ENCODE measurements around the gene TNPO3. TPM values are rescaled to one million over a fixed set of nuclear protein-coding genes. Genes with fewer than 3 reads are reported as not detected.
"Not testable (repeated sequence)": the region's sequence is repeated elsewhere in the genome, so short reads cannot be mapped to it uniquely, and the experiment has no call there.

Gene TNPO3
- polyA plus RNA-seq, 3 donors, result 42.0 to 47.7 (median 45.1) TPM

DNA sequence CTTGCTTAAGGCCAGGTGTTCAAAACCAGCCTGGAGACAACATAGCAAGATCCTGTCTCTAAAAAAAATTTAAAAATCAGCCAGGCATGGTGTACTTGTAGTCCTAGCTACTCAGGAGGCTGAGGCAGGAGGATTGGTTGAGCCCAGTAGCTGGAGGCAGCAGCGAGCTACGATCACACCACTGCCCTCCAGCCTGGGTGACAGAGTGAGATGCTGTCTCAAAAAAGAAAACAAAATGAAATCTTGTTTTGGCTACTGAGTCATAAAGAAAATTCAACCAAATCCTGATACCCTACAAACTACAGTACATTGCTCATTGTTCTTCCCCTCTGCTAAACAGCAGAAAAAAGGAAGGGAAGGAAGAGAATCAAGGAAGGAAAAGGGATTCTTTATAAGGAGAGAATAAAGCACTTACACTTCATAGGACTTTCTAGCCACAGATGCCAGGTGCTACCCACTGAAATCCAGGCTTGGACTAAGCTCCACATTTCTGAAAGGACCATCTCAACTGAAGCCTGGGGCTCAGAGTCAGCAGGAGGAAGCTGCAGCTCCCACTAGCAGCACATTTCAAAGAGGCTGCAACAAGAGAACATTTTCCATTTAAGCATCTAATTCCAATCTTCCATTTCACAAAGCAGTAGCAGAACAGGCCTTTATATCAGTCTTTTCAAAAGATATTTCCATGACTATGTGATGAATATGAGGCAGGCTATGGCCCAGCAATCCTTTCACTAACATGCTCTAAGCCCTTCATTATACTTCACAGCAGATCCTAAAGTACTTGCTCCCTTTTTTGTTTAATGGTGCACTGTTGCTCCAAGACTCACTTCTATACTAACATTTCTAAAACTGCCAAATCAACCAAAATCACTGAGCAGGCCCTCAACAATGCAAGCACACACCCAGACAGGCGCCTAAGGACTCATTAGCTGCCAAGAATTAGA lies 13.5 kb downstream of the TNPO3 start:
- DNase-seq (ENCODE audit: extremely low read depth in 1 of 11, low read depth in 9 of 11, low spot score in 4 of 11), result no peak

DNA sequence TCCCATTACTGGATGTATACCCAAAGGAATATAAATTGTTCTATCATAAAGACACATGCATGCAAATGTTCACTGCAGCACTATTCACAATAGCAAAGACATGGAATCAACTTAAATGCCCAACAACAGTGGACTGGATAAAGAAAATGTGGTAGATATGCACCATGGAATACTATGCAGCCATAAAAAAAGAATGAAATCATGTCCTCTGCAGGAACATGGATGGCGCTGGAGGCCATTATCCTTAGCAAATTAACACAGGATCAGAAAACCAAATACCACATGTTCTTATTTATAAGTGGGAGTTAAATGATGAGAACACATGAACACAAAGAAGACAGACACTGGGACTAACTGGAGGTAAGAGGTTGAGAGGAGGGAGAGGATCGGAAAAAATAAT lies 16.4 kb downstream of the TNPO3 start:
- DNase-seq (ENCODE audit: extremely low read depth in 1 of 11, low read depth in 9 of 11, low spot score in 4 of 11), result not testable (repeated sequence)

DNA sequence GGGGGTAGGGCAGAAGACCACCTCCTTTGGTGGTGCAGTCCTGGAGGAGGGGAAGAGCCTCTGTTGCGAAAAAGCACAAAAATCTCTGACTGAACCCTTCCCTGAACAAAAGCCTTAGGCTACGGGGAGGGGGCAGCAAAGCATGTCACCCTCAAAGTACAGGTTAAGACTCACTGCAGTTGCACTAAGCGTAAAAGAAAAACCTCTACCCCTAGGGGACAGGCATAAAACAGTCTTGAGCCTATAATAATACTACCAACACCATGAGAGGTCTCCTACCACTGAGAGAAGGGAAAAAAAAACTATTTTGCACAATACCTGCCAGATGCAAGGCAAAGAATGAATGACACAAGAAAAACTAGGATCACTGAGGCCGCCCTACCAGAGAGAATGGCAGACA lies 17.3 kb downstream of the TNPO3 start:
- no peak for DNase-seq (ENCODE audit: extremely low read depth in 1 of 11, low read depth in 9 of 11, low spot score in 4 of 11)

DNA sequence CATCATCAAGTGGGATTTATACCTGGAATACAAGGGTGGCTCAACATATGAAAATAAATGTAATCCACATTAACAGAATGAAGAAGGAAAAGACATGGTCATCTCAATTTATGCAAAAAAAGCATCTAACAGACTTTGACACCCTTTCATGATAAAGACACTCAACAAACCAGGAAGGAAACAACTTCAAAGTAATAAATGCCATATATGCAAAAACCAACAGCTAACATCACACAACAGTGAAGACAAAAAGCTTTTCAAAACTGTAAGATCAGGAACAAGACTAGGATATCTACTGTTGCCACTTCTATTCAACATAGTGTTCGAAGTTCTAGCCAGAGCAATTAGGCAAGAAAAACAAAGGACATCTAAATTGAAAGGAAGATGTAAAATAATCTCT lies 22.9 kb downstream of the TNPO3 start:
- no peak for DNase-seq (ENCODE audit: extremely low read depth in 1 of 11, low read depth in 9 of 11, low spot score in 4 of 11)

DNA sequence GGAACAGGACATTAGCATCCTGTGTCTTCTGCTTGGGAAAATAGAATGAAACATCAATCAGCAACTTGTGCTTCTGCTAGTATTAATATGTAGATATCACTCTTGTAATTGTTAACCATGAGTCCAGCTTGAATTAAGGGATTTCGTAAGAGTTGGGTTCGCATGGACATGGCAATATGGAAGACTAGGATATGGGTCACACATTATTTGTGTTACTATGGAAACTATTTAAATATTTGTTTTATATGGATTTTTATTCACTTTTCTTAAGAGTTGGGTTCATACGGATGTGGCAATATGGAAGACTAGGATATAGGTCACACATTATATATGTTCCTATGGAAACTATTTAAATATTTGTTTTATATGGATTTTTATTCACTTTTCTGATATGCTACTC lies 24.5 kb downstream of the TNPO3 start:
- DNase-seq (ENCODE audit: extremely low read depth in 1 of 11, low read depth in 9 of 11, low spot score in 4 of 11), result no peak

DNA sequence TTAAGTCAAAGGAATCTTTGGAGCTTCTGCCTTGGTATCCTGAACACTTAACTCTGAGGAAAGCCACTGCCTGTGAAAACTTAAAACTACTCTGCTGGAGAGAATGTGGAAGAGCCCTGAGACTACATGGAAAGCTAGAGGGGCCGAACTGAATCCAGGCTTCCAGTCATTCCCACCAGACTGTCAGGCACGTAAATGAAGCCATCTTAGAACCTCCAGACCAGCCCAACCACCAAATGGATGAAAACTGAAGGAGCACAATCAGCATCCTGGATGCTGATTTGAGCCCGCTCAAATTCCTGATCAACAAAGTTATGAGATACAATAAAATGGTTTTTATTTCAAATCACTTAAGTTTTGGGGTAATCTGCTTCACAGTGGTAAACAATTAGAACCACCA lies 30.8 kb downstream of the TNPO3 start:
- no peak for DNase-seq (ENCODE audit: extremely low read depth in 1 of 11, low read depth in 9 of 11, low spot score in 4 of 11)

DNA sequence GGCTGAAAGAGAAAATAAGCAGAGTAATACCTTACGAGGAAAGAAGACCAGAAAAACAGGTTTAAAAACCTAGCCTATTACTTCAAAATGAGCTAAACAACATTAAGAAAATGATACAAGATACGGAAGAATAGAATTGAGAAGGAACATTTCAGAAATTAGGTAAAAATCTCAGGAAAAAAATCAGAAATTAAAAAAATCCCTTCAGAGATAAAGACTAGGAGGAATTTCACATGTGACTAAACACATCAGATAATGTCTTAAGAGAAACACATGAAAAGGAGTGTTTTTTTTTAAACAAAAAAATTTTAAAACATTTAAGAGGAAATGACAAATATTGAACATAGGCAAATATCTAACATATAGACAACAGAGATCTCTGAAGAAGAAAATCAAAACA lies 33.3 kb downstream of the TNPO3 start:
- DNase-seq (ENCODE audit: extremely low read depth in 1 of 11, low read depth in 9 of 11, low spot score in 4 of 11), result no peak

DNA sequence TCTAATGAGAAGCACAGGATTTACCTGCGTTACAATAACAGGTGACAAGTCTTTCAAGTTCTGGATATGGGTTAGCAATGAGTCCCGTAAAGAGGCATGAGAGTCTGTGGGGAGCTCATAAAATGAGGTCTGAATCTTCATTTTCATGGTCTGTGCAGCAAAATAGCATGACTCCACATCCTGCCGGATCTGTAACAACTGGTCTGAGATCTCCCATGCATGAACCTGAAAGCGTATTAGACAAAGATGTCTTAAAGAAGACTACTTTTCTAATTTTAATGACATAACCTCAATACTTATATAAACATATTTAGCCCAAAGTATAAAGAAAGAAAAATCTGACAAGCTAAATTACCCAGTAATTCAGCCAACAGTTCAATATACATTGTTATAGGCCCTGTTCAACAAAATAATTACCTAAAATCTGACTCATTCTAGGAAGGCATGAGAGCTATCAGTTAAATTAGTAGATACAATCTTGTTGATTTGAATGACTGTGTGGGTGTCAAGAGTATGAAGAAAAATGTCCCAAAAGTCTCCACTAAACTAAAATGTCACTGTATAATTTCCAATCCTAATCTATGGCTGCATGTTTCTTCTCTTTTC lies 36.9 kb downstream of the TNPO3 start:
- no peak for DNase-seq (ENCODE audit: extremely low read depth in 1 of 11, low read depth in 9 of 11, low spot score in 4 of 11)

DNA sequence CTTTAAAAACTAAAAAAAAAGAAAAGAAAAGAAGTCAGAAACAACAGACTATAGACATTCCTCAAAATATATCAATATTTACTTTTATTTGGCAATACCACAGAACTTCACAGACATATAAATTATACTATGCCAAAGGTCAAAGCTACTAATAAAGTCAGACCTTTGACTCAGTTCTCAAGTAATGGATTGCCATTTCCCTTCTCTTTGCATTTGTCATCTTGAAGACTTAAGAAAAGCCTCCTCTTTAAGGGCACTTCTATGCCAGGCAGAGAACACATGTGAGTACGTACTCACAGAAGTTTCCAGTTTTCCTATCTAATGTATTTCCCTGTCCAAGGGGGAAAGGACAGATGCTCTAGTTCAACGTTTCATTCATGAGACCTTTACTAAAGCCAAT lies 37.6 kb downstream of the TNPO3 start:
- DNase-seq (ENCODE audit: extremely low read depth in 1 of 11, low read depth in 9 of 11, low spot score in 4 of 11), result no peak

DNA sequence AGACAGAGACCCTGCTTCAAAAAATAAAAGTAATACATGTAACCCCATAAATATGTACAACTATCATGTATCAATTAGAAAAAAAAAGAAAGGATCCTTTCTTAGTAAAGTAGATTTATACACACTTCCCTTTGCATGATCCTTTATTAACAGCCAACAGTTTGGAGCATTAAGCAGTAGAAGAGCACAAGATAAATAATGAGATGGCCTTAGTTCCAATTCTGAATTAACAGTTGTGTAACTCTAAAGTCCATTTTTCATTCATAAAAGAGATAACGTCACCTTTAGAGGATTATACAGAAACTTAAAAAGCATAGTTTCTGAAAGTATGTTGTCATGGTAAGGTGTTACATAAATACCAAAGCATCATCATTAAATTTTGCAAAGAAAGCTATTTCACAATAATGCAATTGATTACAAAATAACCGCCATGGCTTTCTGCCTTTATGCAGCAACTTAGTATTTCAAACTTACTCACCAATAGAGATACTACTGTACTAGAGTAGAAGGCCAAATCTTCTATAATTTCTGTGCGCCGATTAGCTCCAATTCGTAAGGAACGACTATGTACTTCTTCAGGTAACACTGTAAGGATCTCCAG lies 40.3 kb downstream of the TNPO3 start:
- DNase-seq (ENCODE audit: extremely low read depth in 1 of 11, low read depth in 9 of 11, low spot score in 4 of 11), result no peak

DNA sequence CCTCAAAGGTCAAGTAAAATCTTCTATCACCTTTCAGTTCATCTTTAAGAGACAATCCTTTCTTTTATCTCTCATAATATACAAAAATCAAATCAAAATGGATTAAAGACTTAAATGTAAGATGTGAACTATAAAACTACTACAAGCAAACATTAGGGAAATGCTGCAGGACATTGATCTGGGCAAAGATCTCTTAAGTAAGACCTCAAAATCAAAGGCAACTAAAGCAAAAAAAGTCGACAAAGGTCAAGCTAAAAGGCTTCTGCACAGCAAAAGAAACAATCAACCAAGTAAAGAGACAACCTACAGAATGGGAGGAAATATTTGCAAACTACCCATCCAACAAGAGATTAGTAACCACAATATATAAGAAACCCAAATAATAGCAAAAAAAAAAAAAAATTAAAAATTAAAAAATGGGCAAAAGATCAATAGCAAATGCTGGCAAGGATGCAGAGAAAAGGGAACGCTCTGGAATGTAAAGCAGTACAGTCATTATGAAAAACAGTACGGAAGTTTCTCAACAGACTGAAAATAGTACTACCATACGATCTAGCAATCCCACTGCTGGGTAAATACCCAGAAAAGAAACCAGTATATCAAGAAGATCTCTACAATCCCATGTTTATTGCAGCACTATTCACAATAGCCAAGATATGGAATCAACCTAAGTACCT lies 41.7 kb downstream of the TNPO3 start:
- DNase-seq (ENCODE audit: extremely low read depth in 1 of 11, low read depth in 9 of 11, low spot score in 4 of 11), result no peak

DNA sequence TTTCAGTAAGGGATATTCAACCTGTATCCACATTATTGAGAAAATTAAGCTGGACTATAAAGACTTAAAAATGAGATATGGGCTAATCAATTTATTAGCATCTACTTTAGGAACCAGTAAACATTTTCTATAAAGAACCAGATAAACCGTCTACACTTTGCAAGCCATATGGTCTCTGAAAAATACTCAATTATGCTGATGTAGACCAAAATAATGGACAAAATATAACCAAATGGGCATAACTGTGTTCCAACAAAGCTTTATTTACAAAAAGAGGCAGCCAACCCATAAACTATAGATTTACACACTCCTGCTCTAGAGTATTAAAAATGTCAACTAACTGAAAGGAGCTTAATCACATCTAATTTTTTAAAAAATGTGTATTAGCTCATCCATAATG lies 42.3 kb downstream of the TNPO3 start:
- DNase-seq (ENCODE audit: extremely low read depth in 1 of 11, low read depth in 9 of 11, low spot score in 4 of 11), result no peak

DNA sequence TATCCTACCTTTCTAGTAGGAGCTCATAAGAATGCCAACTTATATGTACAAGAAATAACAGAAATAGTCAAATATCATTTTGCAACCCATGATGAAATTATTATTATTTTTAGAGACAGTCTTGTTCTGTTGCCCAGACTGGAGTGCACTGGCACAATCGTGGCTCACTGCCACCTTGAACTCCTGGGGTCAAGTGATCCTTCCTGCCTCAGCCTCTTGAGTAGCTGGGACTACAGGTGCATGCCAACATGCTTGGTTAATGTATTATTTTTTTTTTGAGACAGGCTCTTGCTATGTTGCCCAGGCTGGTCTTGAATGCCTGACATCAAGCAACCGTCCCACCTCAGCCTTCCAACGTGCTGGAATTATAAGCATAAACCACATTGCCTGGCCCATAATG lies 44.8 kb downstream of the TNPO3 start:
- DNase-seq (ENCODE audit: extremely low read depth in 1 of 11, low read depth in 9 of 11, low spot score in 4 of 11), result no peak

DNA sequence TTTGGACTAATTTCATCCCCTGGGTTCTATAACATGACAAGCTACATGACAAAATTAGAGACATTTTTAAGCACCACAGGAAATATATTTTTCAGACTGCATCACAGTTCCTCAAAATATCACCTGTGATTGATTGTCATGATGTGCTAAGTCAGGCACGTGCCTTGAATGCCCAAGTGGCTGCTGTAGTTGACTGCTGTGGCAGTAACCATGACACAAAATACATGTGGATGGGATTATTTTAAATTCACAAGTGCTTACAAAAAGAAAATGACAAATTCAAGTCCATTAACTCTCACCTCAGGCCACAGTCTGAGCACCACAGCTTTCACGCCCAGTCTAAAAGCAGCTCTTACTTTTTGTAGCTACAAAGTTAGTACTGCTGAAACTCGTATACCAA lies 45.5 kb downstream of the TNPO3 start:
- DNase-seq (ENCODE audit: extremely low read depth in 1 of 11, low read depth in 9 of 11, low spot score in 4 of 11), result no peak

DNA sequence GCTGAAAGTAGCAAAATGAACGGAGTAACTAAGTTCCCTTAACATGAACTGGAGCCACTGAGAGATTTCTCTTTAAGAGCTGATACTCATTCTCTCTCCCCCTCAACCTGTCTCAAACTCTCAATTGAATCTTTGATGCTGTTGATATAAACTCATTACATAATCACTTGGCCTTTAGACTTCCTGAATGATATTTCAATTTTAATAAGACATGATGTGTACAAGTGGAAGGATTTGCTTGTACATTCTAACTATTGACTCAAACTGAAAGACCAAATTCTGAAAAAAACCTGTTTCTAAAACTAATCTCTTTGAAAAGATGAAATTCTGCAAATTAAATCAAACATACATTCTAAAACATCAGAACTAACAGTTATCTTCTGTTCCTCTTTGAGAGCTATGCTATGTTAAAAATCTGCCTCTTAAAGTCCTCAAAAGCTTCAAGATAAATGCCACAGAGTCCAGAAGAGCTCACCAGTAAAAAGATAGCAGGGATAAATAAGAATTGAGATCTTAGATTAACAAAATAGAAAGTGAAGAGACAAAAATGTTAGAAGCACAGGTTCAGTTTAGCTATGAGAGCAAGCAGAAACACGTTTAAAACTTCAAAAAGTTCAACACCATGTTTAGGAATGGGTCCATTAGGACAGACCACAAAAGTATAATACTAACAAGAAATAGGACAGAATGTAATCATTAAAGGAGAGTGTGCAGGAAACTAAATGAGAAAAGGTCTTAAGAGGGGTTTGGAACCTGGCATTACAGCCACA lies 46.1 kb downstream of the TNPO3 start:
- DNase-seq (ENCODE audit: extremely low read depth in 1 of 11, low read depth in 9 of 11, low spot score in 4 of 11), result no peak

DNA sequence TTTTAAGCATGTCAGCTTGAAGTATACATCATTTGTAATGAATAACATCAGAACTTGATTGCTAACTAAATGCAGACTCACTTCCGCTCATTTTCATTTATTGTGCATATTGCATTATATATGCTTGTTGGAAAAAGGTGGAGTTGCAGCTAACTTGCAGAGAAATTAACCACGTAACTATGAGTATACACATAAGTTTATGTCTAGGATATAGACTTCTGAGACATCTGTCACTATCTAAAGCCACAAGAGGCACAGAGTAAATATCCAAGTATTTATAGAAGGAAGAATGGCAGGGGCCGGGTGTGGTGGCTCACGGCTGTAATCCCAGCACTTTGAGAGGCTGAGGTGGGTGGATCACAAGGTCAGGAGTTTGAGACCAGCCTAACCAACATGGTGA lies 47.3 kb downstream of the TNPO3 start:
- no peak for DNase-seq (ENCODE audit: extremely low read depth in 1 of 11, low read depth in 9 of 11, low spot score in 4 of 11)

DNA sequence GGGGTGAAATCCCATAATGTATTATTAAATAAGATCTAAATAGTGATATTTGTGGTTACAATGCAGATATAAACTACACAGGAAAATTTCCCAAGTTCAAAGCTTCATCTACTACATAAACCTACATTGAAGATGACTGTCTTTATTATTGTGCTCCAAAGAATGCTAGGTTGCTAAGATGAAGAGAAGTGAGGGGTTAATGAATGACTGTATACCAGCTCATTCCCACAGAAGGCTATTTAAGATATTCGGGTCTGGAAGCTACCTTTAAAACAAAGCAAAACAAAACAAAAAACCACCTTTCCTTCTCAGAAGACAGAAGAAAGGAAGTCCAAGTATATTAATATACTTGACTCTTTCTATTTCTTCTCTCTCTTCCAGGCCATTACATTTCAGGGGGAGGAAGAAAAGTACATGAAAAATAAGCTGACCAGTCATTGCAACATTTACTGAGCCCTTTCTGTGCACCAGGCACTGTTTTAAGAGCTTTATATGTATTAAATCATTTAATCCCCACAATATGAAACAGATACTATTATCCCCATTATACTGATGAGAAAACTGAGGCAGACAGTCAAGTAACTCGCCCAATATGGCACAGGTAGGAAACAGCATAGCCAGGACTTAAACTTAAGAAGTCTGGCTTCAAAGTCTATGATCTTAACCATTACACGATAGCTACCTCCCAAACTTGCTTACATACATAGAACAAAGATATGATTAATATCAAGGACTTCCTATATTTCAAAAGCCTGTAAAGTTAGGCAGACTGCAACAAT lies 48.1 kb downstream of the TNPO3 start:
- DNase-seq (ENCODE audit: extremely low read depth in 1 of 11, low read depth in 9 of 11, low spot score in 4 of 11), result no peak

DNA sequence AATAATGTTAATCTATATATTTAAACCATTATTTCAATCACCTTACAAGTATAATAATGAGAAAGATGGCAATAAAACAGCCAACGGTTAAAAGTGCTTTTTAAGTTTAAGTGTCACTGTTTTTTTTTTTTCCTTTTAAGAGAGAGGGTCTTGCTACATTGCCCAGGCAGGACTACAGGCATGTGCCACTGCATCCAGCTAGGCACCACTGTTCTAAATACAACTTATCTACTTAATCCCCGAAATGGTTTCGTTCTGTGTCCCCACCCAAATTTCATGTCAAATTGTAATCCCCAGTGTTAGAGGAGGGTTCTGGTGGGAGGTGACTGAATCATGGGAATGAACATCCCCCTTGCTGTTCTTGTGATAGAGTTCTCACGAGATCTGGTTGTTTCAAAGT lies 49.7 kb downstream of the TNPO3 start:
- DNase-seq (ENCODE audit: extremely low read depth in 1 of 11, low read depth in 9 of 11, low spot score in 4 of 11), result no peak

All from renal cortex interstitium (tissue), 11 donors.